Caco-2 (cell line): ENCODE results near the gene MAN2A1. TPM values are rescaled to one million over a fixed set of nuclear protein-coding genes. Genes with fewer than 3 reads are reported as not detected.

Experiments
- BruUV-seq: library from RNA; stranded (reverse); fragments of 400-500 nt; replicated peaks from 2 replicates; lab custom pipeline; 2021; lab: Mats Ljungman, UMichigan
- CTCF ChIA-PET: fragments of 300-600 bp; sonication (Branson Sonifier 250); formaldehyde crosslinking; loops from one replicate; lab custom pipeline; 2022; ENCODE audit warnings: antibody characterized with exemption; lab: Charles Lee
- POLR2A ChIA-PET: fragments of 300-600 bp; sonication (Branson Sonifier 250); formaldehyde crosslinking; loops from one replicate; lab custom pipeline; 2022; ENCODE audit warnings: antibody characterized with exemption; lab: Charles Lee
- DNase-seq, 2 experiments: peaks; one replicate each; pipeline versions ENCODE4 v3.0.0 to v3.0.0-alpha.2; 2020 to 2022
- H3K27me3 ChIP-seq: replicated peaks from 2 replicates; pipeline ENCODE4 v1.6.0; 2011; ENCODE audit warnings: low read length; ENCODE audit not compliant: control insufficient read depth, insufficient read depth
- H3K36me3 ChIP-seq: 2 replicates; pipeline ENCODE4 v1.5.1; 2011; ENCODE audit warnings: low read length; ENCODE audit not compliant: control insufficient read depth, insufficient read depth
- H3K4me1 ChIP-seq: fragments of 250-450 bp; sonication (Bioruptor Pico); 2 replicates; pipeline ENCODE4 v1.5.1; 2020; ENCODE audit warnings: mild to moderate bottlenecking
- H3K4me3 ChIP-seq: 2 replicates; pipeline ENCODE4 v1.5.1; 2011; ENCODE audit warnings: low read depth, mild to moderate bottlenecking, control low read depth, low read length
- H3K9me3 ChIP-seq: fragments of 250-450 bp; sonication (Bioruptor Pico); 2 replicates; pipeline ENCODE4 v1.5.1; 2020; ENCODE audit warnings: mild to moderate bottlenecking, moderate library complexity
- H3K27ac Mint-ChIP-seq: one replicate; pipeline ENCODE4 v1.8.0; 2022; ENCODE audit warnings: mixed read lengths; ENCODE audit not compliant: unreplicated experiment
- H3K27me3 Mint-ChIP-seq: one replicate; pipeline ENCODE4 v1.8.0; 2022; ENCODE audit warnings: mixed read lengths; ENCODE audit not compliant: insufficient read depth, unreplicated experiment
- H3K36me3 Mint-ChIP-seq: one replicate; pipeline ENCODE4 v1.8.0; 2022; ENCODE audit warnings: mild to moderate bottlenecking, mixed read lengths; ENCODE audit not compliant: insufficient read depth, unreplicated experiment
- H3K4me1 Mint-ChIP-seq: one replicate; pipeline ENCODE4 v1.8.0; 2022; ENCODE audit warnings: low read depth, mixed read lengths; ENCODE audit not compliant: unreplicated experiment
- H3K4me3 Mint-ChIP-seq: one replicate; pipeline ENCODE4 v1.8.0; 2022; ENCODE audit warnings: mild to moderate bottlenecking, moderate library complexity, mixed read lengths; ENCODE audit not compliant: unreplicated experiment
- H3K9me3 Mint-ChIP-seq: one replicate; pipeline ENCODE4 v1.8.0; 2022; ENCODE audit warnings: mixed read lengths; ENCODE audit not compliant: unreplicated experiment
- CTCF ChIP-seq, 2 experiments: fragments of 200-600 bp in 1 of 2; IDR thresholded peaks; 1 replicate in 1 of 2; 2 replicates in 1 of 2; pipeline versions ENCODE4 v1.5.1 to v1.8.0; 2011 to 2022; ENCODE audit warnings: antibody characterized with exemption in 1 of 2, control low read depth in 1 of 2, inconsistent platforms in 1 of 2, low read depth in 1 of 2, low read length in 1 of 2, mild to moderate bottlenecking in 1 of 2, moderate library complexity in 1 of 2; ENCODE audit not compliant: insufficient read depth in 1 of 2, severe bottlenecking in 1 of 2, unreplicated experiment in 1 of 2
- intact Hi-C: fragments of 100-400 bp; cut with micrococcal nuclease; formaldehyde crosslinking; loops from one replicate; pipeline ENCODE4 v1.10.0; 2022; ENCODE audit not compliant: unreplicated experiment
- total RNA-seq: library from RNA; stranded (reverse); gene quantifications from 2 replicates; pipeline ENCODE4 v1.2.3, GENCODE V29; 2022

MAN2A1 gene
- total RNA-seq, 1 experiment from 2014 or later, result 57.3 TPM

GRCh38 chr5:109753279-109753678 lies 63.6 kb downstream of the MAN2A1 start:
- ChIA-PET POLR2A (no interaction called here), CTCF (no interaction called here)
- H3K4me3 ChIP-seq, result no peak overlapping the region
- H3K9me3 Mint-ChIP-seq, result no peaks in the 10 kb centered on the region
- no peak overlapping the region for H3K27ac Mint-ChIP-seq
- DNase-seq, result no peak
- H3K4me1 Mint-ChIP-seq, result no peaks in the 10 kb centered on the region
- no peaks in the 10 kb centered on the region for H3K36me3 ChIP-seq
- TF ChIP-seq CTCF (IDR thresholded peaks at IDR 0.05; ENCODE audit: insufficient read depth in 1 of 2, low read depth in 1 of 2, low read length in 1 of 2, severe bottlenecking in 1 of 2, unreplicated experiment in 1 of 2), result no peak
- H3K27me3 ChIP-seq, result no peaks in the 10 kb centered on the region
- no TSS peak for BruUV-seq
- intact Hi-C loops, result no loop called here
- no peaks in the 10 kb centered on the region for H3K9me3 ChIP-seq
- H3K36me3 Mint-ChIP-seq, result peaks cover 12% of the 10 kb centered on the region
- no peaks in the 10 kb centered on the region for H3K27me3 Mint-ChIP-seq
- H3K4me3 Mint-ChIP-seq, result no peak overlapping the region
- H3K4me1 ChIP-seq, result peaks cover 18% of the 10 kb centered on the region; the same call in 1 of the 2 replicates

GRCh38 chr5:109754319-109754718 lies 64.6 kb downstream of the MAN2A1 start:
- intact Hi-C loops, result no loop called here
- H3K4me1 ChIP-seq, result peaks cover 9% of the 10 kb centered on the region; the same call in 1 of the 2 replicates
- H3K27me3 ChIP-seq, result no peaks in the 10 kb centered on the region
- Mint-ChIP-seq H3K36me3 (peaks cover 12% of the 10 kb centered on the region), H3K4me1 (no peaks in the 10 kb centered on the region), H3K4me3 (no peak overlapping the region), H3K9me3 (no peaks in the 10 kb centered on the region), H3K27ac (no peak overlapping the region), H3K27me3 (no peaks in the 10 kb centered on the region)
- BruUV-seq, result no TSS peak
- no peak overlapping the region for H3K4me3 ChIP-seq
- no peak for DNase-seq
- H3K36me3 ChIP-seq, result no peaks in the 10 kb centered on the region
- H3K9me3 ChIP-seq, result no peaks in the 10 kb centered on the region
- CTCF ChIA-PET, result no interaction called here
- POLR2A ChIA-PET, result no interaction called here
- TF ChIP-seq CTCF (IDR thresholded peaks at IDR 0.05; ENCODE audit: insufficient read depth in 1 of 2, low read depth in 1 of 2, low read length in 1 of 2, severe bottlenecking in 1 of 2, unreplicated experiment in 1 of 2), result no peak

GRCh38 chr5:109755761-109756160 lies 66.0 kb downstream of the MAN2A1 start:
- DNase-seq, result no peak
- Mint-ChIP-seq H3K27ac (no peak overlapping the region), H3K4me1 (no peaks in the 10 kb centered on the region), H3K36me3 (peaks cover 16% of the 10 kb centered on the region), H3K4me3 (no peak overlapping the region), H3K9me3 (no peaks in the 10 kb centered on the region), H3K27me3 (no peaks in the 10 kb centered on the region)
- 0 out of 2 replicates have a peak, but pooled peaks cover 8% of the 10 kb centered on the region for H3K4me1 ChIP-seq
- BruUV-seq, result no TSS peak
- intact Hi-C loops, result no loop called here
- H3K27me3 ChIP-seq, result no peaks in the 10 kb centered on the region
- TF ChIP-seq CTCF (IDR thresholded peaks at IDR 0.05; ENCODE audit: insufficient read depth in 1 of 2, low read depth in 1 of 2, low read length in 1 of 2, severe bottlenecking in 1 of 2, unreplicated experiment in 1 of 2), result no peak
- ChIA-PET CTCF (no interaction called here), POLR2A (no interaction called here)
- no peaks in the 10 kb centered on the region for H3K36me3 ChIP-seq
- no peaks in the 10 kb centered on the region for H3K9me3 ChIP-seq
- no peak overlapping the region for H3K4me3 ChIP-seq
